DMS79 (cell line): ENCODE results near the gene GAS7.
"Not testable (repeated sequence)": the region's sequence is repeated elsewhere in the genome, so short reads cannot be mapped to it uniquely, and the experiment has no call there.

ENCODE experiments used
- DNase-seq: peaks from one replicate; lab custom pipeline; 2025; lab: John Stamatoyannopoulos, UW

Gene GAS7

DNA sequence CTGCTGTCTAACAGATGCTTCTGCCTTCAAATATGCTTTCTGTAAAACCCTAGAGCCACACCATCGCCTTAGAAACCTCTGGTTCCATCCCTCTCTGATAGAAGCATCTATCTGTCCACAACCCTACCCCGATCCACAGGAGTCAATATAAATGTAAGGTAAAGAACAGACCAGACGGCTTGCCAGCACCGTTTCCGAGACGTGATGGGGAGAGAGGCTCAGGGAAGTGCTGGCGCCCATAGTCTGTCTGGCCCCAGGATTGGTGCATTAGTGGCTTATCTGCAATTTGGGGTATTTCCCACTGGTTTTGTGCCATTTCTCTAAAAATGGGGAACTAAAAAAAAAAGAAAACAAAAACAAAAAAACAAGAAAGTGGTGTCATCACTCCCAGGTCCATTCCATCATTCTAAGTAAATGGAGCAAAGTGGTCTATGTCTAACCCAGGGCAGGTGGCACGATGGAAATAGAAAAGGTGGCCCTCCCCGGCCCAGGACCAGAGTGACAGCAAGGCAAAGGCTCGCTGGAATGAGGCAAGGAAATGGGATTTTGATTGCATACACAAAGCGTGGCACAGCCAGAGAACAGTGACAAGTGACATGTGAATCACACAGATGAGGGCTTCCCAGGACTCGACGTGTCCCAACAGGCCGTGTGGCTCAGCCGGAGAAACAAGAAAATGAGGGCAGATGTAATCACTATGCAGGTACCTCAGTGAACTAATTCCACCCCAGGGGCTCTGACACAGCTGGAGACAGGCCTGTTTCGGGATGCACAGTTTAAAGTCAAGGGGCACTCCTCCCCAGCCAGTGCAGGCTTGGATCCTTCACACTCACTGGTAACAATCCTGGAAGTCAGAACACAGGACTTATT is 125.6 kb downstream of the GAS7 start:
- DNase-seq: no peak

DNA sequence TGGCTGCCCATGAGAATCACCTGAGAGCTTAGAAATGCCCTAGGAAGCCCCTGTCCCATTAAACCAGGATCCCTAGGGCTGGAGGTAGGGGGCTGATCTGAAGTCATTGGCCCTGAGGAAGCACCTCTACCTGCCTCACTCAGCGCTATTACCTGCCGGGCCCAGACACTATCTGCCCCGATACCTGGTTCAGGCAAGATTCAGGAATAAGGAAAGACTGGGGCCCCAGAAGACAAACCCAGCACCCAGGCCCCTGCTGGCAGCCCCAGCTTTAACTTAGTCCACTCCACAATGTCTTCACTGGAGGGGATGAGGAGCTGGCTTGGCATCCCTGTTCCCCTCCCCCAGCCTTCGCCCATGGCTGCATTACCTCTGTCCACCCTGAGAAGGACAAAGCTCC is 126.3 kb downstream of the GAS7 start:
- DNase-seq: no peak

DNA sequence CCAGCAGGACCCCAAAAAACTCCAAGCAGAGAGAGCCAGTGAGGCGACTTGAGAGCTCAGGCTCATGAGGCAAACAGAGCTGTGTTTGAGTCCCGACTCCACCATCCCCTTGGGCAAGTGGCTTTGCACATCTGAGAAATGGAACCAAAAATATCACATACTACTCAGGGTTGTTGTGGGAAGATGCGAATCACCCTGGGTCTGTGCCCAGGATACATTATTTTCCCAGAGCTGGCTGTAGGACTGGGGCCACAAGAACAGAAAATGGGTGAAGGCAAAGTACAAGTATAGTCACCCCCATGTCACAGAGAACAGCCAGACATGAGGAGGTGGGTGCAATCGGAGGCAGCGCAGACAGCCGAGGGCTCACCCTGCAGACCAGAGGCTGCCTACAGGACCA is 127.3 kb downstream of the GAS7 start:
- DNase-seq: no peak

- DNase-seq: no peak
These were observed 127.7 kb downstream of the GAS7 start for GRCh38 chr17:10070690-10071089.

DNA sequence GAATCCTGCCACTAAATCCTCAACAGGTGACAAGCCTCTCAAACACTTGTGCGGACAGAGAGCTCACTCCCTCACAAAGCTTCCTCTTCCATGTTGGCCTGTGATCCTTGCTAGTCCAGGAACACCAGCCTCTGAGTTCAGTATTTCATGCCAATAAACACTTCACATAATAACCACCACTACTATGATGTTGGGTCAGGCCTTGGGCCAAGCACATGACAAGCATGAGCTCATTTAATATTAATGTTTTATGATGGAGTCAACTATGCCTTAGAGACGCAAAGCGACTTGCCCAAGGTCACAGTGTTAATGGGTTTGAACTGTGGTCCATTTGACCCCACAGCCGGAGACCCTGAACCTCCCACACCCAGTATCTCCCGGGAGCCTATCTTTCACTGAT is 129.1 kb downstream of the GAS7 start:
- DNase-seq: no peak

GRCh38 chr17:10067446-10068143 is 130.8 kb downstream of the GAS7 start:
- DNase-seq: no peak

GRCh38 chr17:10064536-10064935 is 133.9 kb downstream of the GAS7 start:
- no peak for DNase-seq

GRCh38 chr17:10063730-10064241 is 134.6 kb downstream of the GAS7 start:
- DNase-seq: no peak

DNA sequence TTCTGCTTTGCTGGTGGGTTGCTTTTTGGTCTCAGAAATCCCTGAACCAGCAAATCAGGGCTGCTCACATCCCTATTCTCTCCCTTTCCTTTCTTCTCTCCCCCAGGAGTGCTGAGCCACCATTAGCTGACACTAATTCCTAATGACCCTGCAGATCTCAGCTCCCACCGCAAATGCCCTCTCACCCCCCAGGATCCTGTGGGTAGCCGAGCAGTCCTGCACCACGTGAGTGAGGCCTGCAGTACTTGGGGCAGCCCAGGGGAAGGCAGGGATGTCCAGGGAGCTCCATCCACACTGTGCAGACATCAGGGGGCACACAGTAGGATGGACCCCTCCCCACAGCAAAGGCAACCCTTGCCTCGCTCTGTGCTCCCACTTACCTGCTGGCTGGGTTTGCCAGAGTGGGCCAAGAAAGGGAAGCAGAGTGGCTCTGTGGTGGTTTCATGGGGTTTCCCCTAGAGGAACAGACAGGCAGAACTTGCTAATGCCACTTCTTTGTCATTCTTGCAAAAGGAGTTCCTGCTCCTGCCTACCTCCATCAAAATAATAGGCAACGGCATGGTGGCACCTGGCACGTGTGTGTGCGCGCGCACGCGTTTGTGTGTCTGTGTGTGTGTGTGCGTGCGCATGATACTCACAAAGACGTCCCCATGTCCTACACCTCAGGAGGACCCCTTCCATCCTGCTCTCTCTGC is 135.6 kb downstream of the GAS7 start:
- DNase-seq: no peak

DNA sequence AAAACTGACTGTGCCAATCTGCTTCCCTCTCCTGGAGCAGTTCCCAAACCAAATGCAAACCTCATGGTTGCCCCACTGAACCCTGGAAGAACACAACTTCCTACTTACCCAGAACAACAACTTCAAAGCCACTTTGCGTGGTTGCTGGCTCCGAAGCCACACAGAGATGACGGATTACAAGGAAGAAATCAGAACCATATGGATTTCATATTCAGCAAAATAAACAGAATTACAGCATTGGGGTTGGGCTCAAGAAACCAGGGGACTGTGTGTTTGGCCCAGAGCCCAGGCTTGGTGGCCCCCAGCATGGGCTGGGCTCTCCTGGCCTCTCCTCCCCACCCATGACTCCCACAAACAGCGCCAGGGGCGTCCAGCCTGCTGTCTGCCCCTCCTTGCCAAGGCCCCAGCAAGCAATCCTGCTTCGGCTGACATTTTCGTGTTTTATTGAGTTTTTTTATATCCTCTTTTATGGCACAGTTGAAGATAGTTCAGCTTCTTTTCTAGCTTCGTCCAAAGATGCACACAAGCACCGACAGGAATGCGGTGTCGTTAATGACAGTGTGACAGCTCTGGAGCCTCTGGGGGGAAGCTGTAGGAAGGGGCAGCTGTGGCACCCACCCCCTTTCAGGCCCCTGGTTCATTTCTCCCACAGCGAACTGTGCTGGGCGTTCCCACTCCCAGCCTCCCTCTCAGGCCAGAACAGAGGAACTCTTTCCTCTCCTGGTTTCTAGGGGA is 137.1 kb downstream of the GAS7 start:
- DNase-seq: no peak

DNA sequence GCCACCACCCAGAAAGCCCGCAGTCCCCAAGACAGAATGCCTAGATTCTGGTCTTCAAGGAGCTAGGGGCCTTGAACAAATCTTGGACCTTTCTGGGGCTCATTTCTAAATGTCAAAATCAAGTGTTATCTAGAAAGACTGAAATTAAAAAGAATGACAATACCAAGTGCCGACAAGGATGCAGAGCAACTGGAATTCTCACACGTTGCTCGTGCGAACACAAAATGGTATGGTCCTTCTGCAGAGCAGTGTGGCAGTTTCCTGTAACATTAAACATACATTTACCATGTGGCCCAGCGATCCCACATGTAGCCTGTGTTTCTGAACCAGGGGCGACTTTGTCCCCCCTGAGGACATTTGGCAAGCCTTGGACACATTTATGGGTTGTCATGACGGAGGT is 137.9 kb downstream of the GAS7 start:
- no peak for DNase-seq

- DNase-seq: no peak
These were observed 138.7 kb downstream of the GAS7 start for GRCh38 chr17:10059684-10060211.

GRCh38 chr17:10058921-10059683 is 139.3 kb downstream of the GAS7 start:
- no peak for DNase-seq

DNA sequence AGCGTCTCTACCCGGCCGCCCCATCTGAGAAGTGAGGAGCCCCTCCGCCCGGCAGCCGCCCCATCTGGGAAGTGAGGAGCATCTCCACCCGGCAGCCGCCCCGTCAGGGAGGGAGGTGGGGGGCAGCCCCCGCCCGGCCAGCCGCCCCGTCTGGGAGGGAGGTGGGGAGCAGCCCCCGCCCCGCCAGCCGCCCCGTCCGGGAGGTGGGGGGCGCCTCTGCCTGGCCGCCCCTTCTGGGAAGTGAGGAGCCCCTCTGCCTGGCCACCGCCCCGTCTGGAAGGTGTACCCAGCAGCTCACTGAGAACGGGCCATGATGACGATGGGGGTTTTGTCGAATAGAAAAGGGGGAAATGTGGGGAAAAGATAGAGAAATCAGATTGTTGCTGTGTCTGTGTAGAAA is 140.9 kb downstream of the GAS7 start:
- not testable (repeated sequence) for DNase-seq

- no peak for DNase-seq
These were observed 143.0 kb downstream of the GAS7 start for GRCh38 chr17:10055262-10055975.

- no peak for DNase-seq
These were observed 144.4 kb downstream of the GAS7 start for GRCh38 chr17:10053782-10054540.

DNA sequence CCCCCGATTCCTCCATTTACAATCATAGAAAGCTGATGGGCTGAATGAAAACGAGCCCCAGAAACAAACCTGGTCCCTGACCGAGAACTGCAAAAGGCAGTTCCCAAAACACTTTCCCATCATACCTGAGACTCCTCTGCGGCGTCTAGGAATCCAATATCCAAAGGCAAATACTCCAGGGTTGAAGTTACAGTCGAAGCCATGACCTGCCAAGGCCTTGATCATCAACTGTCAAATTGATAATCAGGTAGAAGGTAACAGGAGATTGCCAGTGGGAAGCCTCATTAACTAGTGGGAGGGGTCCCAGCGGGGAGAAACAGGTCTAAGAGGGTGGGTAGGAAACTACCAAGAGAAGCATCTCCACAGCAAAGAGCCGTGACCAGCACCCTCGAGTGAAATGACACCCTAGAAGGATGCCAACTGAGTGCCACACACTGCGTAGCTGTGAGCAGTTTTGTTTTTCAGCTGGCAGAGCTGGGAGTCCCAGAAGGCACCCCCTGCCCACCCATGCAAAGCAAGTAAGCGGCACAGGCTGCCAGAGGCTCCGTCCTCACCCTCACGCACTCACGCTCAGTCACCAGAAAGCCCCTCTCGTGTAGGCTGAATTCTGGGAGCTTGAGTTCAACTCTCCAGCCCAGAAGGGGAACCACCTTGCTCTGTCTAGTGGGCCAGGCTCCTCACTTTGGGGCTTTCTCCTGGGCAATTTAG is 146.1 kb downstream of the GAS7 start:
- no peak for DNase-seq

GRCh38 chr17:10051112-10051511 is 147.3 kb downstream of the GAS7 start:
- no peak for DNase-seq

GRCh38 chr17:10050597-10051101 is 147.8 kb downstream of the GAS7 start:
- no peak for DNase-seq
